Amygdala (tissue), 56 donors: ENCODE results near the gene MFN1.

Source experiments
- DNase-seq, 56 donors: peaks; one replicate each; lab custom pipeline; 2025; lab: John Stamatoyannopoulos, UW

MFN1 gene

GRCh38 chr3:179425075-179425474 lies 77.6 kb downstream of the MFN1 start:
- peak in 14 of 56 donors; percentile 3 to 60 (median 18) for DNase-seq

- DNase-seq, result no peak
These were observed 81.5 kb downstream of the MFN1 start for GRCh38 chr3:179428876-179429548.

- DNase-seq, result no peak
These were observed 82.9 kb downstream of the MFN1 start for GRCh38 chr3:179430277-179430870.

- peak in 21 of 56 donors; percentile 4 to 66 (median 27) for DNase-seq
These were observed 84.5 kb downstream of the MFN1 start for GRCh38 chr3:179432021-179432420.

- no peak for DNase-seq
These were observed 84.9 kb downstream of the MFN1 start for GRCh38 chr3:179432451-179432850.

GRCh38 chr3:179436517-179436916 lies 89.0 kb downstream of the MFN1 start:
- no peak for DNase-seq

- DNase-seq, result no peak
These were observed 91.3 kb downstream of the MFN1 start for GRCh38 chr3:179438841-179439240.
